GM19328 (cell line): ENCODE results near the gene WRAP53.

Source experiments
- ATAC-seq: cut with Tn5 transposase; IDR thresholded peaks from one replicate; pipeline ENCODE4 v1.9.1; 2021; ENCODE audit warnings: mild to moderate bottlenecking, moderate library complexity; ENCODE audit not compliant: unreplicated experiment

Gene WRAP53

DNA sequence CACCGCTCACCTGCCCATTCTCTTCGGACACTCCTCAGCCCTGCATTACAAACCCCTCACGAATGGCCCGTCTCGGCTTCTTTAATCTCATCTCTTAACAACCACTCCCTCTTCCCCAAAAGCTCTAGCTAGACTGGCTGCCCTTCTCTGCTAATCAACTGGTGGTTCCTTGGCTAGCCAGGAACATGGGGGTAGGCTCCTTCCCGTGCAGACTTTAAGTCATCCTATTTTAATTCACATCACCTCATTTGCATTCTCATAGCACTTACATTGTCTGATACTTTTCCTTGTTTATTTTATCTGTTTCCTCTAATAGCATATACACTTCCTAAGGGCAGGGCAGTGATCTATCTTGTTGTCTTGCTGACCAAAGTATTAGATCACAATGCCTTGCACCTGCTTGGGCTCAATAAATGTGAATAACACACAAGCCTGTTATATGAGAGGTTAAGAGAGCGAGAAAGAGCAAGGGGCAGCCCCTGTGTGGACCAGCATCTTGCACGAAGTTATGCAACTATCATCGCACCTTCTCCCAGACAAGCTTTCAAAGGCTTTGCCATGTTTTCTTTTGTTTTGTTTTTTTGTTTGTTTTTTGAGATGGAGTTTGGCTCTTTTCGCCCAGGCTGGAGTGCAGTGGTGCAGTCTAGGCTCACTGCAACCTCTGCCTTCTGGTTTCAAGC, 10.7 kb upstream of the WRAP53 start:
- no peak for ATAC-seq

DNA sequence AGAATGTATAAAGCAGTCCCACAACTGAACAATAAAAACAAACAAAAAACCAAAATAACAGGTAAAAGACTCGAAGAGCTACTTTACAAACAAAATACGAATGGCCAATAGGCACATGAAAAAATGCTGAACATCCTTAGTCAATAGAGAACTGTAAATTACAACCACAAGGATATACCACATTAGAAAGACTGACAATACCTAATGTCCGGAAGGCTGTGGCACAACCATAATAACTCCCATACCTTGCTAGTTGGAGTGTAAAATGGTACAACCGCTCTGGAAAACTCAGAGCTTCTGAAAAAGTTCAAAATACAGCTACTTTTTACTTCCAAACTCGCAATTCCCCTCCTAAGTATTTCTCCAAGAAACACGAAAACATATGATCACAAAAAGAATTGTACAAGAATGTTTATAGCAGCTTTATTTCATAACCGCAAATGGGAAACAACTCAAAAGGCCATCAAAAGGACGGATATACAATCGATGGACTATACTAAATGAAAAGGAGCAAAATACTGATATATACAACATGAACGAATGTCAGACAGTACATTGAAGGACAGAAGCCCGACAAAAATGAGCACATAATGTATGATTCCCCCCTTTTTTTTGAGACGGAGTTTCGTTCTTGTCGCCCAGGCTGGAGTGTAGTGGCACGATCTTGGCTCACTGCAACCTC, 3.3 kb upstream of the WRAP53 start:
- no peak for ATAC-seq

DNA sequence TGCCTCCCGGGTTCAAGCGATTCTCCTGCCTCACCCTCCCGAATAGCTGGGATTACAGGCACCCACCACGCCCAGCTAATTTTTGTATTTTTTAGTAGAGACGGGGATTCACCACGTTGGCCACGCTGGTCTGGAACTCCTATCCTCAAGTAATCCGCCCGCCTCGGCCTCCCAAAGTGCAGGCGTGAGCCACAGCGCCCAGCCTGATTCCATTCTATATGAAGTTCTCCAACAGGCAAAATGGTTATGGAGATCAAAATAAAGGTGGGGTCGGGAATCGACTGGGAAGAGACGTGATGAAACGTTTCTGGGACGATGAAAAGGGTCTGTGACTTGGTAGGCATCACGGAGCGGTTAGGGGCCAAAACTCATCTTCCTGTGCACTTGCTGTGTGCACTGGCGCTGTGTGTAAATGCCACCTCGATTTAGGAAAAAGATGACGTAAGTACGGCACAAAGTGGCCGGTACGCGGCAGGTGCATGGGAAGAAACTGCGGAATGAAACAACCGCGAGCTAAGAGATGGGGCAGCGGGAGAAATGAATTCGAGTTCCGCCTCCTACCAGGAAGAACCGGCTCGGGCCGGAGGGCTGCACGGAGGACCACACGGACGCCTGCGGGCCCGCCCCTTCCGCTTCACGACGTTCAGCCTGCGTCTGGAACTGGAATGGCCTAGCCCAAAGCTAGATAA, 2.6 kb upstream of the WRAP53 start:
- ATAC-seq = no peak

DNA sequence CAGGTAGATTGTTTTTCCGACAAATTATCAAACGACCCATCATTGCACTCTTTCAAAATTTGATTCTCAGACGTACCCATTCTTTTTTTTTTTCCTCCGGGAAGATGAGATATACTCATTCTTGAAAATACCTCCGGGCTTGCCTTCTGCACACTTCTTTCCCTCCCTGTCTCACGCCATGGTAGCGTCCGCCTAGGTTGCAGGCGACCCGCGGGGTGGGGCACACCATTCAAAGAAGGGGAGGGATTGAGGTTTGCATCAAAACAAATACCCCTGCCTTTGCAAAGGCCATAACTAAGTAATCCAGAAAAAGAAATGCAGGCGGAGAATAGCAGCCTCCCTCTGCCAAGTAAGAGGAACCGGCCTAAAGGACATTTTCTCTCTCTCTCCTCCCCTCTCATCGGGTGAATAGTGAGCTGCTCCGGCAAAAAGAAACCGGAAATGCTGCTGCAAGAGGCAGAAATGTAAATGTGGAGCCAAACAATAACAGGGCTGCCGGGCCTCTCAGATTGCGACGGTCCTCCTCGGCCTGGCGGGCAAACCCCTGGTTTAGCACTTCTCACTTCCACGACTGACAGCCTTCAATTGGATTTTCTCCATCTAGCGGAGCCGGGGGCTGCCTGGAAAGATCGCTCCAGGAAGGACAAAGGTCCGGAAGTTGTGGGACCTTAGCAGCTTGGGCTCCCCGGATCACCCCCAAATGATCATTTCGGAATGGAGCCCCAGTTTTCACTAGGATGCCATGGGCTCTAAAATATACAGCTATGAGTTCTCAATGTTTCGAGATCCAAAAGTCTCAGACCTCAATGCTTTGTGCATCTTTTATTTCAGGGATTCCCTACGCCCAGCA, 1.8 kb upstream of the WRAP53 start:
- ATAC-seq = no peak

DNA sequence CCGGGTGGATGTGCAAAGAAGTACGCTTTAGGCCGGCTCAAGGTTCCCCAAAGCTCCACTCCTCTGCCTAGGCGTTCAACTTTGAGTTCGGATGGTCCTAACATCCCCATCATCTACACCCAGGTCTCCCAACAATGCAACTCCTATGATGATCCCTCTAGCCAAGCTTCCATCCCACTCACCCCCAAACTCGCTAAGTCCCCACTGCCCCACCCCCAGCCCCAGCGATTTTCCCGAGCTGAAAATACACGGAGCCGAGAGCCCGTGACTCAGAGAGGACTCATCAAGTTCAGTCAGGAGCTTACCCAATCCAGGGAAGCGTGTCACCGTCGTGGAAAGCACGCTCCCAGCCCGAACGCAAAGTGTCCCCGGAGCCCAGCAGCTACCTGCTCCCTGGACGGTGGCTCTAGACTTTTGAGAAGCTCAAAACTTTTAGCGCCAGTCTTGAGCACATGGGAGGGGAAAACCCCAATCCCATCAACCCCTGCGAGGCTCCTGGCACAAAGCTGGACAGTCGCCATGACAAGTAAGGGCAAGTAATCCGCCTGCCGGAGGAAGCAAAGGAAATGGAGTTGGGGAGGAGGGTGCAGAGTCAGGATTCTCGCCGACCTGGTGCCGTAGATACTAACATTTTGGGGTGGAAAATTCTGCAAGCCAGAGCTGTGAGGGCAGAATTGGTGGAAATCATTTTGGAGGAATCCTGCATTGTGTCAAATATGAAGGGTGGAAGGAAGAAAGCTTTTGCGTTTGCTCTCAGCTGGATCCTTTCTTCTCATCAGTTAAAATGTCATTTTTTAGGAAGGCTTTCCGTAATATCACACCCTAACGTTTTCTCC, 987 bp upstream of the WRAP53 start, which contains the start of gene TP53:
Gene TP53, minus strand, starts transcription at position 419 of the 836 bp plus-strand sequence. CDS start 10,896 bp downstream, outside the sequence.
- ATAC-seq = no peak

DNA sequence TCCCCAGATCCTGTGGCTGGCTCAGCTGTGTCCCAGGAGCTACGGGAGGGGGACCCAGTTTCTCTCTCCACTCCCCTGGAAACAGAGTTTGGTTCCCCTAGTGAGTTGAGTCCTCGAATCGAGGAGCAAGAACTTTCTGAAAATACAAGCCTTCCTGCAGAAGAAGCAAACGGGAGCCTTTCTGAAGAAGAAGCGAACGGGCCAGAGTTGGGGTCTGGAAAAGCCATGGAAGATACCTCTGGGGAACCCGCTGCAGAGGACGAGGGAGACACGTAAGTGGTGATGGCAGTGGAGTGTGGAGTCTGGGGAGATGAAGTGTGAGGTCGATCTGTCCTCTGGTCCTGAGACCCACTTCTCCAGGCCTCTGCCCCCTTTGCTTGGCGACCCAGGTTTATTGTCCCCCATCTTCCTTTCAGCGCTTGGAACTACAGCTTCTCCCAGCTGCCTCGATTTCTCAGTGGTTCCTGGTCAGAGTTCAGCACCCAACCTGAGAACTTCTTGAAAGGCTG, 585 bp downstream of the WRAP53 start:
- no peak for ATAC-seq

DNA sequence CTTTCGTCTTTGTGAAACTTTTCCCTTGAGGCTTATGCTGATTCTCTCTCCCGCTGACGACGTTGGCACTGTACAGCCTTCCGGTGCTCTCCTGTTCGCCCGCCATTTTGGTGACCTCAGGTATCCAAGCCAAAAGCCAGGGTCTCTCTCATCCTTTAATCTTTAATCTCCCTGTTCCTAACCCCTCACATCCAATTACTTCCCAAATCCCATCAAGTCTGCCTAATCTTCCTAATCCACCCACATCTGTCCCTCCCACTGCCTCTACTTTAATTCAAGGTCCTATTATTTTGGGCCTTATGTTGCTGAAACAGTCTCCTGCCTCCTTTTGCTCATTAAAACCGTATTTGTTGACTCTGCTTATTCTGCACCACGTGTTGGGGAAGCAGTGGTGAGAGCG, 7.3 kb downstream of the WRAP53 start:
- ATAC-seq = no peak

DNA sequence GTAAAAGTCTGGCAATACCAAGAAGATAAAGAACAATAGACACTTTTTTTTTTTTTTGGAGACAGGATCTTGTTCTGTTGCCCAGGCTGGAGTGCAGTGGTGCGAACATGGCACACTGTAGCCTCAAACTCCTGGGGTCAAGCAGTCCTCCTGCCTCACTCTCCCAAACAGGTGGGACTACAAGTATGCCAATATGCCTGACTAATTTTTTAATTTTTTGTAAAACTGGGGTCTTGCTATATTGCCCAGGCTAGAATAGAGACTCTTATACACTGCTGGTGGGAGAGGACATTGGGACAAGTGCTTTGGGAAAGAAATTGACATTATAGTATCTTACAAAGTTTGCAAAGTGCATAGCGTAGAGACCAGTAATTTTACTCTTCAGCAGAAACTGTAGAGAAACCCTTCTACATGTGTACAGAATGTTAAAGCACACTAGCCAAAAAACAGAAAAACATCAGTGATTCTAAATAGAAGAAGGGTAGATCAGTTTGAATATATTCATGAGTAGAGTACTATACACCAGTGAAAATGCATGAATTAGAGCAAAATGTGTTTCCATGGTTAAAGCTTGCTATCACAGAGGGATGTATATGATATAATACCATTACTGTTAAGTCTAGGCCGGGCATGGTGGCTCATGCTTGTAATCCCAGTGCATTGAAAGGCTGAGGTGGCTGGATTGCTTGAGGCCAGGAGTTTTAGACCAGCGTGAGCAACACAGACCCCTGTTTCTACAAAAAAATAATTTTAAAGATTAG, 9.7 kb downstream of the WRAP53 start:
- no peak for ATAC-seq

DNA sequence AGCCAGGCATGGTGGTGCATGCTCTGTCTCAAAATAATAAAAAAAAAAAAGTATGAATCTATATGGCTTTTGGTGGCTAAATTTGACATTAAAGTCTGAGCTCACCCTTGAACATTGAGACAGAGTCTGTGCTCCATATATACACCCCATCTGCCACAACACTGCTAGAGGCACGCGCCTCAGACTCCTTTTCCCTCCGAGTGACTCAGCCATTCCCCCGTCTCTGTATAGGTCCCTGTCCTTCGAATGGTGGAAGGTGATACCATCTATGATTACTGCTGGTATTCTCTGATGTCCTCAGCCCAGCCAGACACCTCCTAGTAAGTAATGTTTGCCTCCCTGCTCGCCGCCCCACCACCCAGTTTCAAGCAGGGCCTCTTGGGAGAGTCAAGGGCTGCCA, 12.2 kb downstream of the WRAP53 start:
- no peak for ATAC-seq

DNA sequence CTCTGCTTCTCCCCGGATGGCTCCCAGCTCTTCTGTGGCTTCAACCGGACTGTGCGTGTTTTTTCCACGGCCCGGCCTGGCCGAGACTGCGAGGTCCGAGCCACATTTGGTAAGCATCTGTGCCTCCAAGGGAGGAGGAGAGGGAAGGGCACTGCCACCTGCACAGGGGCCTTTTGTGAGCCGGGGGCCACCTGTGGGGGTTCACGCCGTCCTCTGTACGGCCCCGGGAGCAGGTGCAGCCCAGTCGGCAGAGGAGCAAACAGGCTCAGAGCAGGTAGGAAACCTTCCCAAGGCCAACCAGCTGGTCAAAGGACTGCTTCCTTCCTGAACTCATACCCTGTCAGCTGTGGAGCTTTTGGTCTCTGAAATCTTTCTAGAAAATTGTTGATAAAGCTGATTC, 13.4 kb downstream of the WRAP53 start:
- no peak for ATAC-seq

DNA sequence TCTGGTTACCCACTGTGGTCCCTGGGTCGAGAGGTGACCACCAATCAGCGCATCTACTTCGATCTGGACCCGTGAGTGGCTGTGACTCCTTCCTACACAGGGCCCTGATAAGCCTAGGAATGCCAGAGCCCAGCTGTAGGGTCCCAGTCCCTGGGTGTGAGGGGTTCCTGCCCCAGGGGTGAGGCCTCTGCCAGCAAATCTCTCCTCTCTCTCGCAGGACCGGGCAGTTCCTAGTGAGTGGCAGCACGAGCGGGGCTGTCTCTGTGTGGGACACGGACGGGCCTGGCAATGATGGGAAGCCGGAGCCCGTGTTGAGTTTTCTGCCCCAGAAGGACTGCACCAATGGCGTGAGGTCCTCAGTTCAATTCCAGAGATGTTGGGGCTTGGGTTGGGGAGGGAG, 14.5 kb downstream of the WRAP53 start:
- ATAC-seq = no peak

DNA sequence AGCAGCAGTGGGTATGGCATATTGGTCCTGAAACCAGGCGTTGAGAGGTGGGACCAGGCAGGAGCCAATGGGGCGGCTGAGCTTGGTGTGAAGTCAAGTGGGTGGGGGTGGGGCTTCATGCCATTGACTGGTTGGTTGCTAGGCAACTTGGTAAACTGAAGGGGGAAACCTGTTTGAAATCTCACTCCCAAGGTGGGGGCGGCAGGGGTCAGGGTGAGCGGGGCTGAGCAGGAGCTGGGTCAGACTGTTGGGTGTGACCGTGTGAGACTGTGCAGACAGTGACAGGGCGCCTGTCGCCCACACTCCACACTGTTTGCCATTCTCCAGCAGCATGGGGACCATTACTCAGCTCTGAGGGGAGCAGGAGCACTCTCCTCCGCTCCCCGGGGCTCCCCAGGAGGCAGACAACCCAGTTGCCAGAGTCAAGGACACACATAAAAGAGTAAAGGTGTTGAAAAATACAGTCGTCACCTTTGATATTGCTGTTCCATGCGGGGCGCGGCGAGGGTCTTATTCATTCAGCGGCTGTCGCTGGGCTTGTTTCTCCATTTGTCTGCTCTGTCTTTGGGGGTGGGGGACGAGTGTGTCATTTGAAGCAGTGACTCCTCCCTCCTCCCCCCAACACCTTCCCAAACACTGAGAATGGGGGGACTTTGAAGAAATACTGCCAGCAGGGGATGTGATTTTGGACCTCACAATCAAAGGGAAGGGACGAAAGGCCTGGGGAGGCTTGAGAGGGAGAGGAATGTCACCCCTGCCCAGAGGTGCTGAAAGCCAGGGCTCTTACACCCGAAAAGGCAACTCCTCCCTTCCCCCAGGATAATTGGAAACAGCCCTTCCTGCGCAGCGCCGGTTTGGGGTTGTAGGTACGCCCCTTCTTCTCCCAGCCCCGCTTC, 15.6 kb downstream of the WRAP53 start:
- ATAC-seq = no peak

DNA sequence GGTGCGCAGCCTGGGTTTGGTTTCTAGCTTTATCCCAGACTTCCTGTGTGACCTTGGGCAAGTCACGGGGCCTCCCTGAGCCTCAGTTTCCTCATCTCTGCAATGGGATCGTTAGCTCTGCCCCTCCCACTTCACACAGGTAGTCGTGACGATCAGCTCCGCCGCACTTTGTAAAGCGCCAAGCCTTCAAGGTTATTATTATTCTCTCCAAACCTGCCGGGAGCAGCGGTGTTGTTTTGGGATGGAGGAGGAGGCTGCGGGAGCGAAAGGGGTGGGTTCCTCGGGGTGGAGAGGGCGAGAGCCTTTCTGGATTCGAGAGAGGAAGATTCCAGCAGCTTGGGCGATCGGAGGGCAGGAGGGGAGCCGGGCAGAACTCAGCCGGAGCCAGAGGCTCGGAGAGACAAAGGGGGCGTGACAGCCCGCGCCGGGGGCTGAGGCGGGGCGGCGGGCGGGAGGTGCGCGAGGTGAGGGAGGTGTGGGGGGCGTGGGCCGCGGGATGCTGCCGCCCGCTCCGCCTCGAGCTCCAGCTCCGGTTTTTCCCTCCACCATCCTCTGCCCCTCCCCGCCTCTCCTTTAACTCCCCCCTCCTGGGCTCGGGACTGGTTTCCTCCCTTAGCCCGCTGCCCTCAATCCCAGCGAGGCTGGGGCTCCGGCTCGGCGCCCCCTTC, 16.5 kb downstream of the WRAP53 start, which contains the start of gene EFNB3:
Gene EFNB3, plus strand, starts transcription at position 602 of the 668 bp plus-strand sequence. CDS start 397 bp downstream, outside the sequence.
- no peak for ATAC-seq

DNA sequence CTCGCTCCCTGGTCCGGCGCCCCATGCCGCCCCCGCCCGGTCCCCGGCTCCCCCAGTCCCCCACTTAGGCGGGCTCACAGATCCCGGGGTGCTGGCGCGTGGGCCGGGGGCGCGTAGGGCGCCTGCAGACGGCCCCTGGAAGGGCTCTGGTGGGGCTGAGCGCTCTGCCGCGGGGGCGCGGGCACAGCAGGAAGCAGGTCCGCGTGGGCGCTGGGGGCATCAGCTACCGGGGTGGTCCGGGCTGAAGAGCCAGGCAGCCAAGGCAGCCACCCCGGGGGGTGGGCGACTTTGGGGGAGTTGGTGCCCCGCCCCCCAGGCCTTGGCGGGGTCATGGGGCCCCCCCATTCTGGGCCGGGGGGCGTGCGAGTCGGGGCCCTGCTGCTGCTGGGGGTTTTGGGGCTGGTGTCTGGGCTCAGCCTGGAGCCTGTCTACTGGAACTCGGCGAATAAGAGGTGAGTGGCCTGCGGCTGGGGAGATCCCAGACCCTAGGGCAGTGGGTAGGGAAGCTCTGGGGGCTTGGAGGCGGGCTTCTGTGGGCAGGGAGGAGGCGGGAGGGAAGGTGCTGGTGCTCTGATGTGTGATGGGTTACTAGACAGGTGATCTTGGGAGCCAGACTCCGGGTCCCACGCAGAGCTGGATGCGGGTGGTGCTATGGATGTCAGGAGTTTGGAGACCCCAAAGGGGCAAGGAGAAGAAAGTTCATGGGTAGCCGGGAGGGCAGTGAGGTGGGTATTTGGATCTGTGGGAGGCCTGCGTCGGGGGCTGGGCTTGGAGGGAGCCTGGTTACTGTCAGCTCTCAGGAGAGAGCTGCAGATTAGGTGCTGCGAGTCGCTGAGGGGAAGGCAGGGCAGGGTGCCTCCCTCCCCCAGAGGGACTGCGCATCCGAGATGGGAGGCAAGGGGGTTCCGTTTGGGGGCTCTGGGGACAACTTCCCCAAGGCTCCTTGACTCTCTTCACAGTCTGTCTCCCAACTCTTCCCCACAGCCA, 17.3 kb downstream of the WRAP53 start:
- no peak for ATAC-seq

DNA sequence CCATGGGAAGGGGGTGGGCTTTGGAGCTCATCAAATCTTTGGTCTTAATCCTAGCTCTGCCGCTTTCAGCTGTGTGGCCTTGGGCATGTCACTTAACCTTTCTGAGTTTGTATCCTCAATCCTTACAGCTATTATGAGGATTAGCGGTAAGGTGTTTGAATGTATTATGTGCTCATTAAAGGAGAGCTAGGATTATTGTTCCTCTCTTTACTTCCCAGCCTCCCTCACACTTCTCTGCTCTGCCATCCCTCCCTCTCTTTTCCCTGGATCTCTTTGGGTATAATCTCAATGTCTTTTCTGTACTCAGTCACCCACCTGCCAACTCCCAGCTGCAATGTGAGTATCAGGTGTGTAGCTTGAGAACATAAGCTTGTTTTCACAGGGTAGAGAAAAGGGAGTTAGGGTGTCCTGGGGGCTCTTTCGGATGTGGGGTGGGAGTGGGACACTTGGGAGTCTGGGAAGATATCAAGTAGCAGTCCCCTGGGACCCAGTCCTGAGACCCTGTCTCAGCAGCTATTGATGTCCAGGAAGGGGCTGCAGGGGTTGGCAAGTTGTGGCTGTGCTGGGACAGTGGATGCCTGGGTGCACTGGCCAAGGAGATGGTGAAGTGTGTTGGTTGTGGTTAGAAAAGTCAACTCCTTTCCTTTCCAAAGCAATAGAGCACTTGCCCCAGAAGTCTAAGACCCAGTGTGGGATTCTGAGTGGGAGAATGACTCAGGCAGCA, 18.5 kb downstream of the WRAP53 start:
- ATAC-seq = no peak

DNA sequence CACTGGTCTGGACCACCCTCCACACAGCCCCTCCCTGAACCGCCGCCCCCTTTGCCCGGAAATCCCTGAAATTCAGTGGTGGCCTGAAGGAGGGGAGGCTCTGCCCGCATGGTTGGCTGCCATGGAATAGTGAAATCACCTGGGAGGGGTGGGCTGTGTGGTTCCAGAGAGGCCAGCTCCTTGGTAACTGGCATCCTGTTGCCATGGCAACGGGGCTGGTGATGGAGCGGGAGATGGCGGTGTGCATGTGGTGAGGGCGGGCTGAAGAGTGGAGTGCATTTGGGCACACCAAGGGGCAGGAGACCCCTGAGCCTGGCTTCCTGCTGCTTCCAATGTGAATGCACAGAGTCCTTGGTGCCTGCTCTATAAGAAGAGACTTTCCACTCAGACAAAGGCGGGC, 19.2 kb downstream of the WRAP53 start:
- no peak for ATAC-seq
